PC-9 (cell line): Measurements from ENCODE around the gene CLBA1.
"Not testable (repeated sequence)": the region's sequence is repeated elsewhere in the genome, so short reads cannot be mapped to it uniquely, and the experiment has no call there.

Source experiments
- CTCF ChIP-seq: fragments of 200-600 bp; sonication (generic); conservative IDR thresholded peaks from 2 replicates; pipeline ENCODE4 v1.6.1; 2017; ENCODE audit warnings: mixed run types, antibody characterized with exemption, mild to moderate bottlenecking, moderate library complexity
- EZH2 ChIP-seq: fragments of 200-600 bp; sonication (generic); IDR thresholded peaks from 2 replicates; pipeline ENCODE4 v1.8.0; 2017; ENCODE audit warnings: antibody characterized with exemption, low read depth

GRCh38 chr14:104951863-104952657, 33.5 kb upstream of the CLBA1 start:
- TF ChIP-seq CTCF, EZH2: not testable (repeated sequence)
